GM18517 (cell line): ENCODE measurements around the gene VILL.
"Not testable (repeated sequence)": the region's sequence is repeated elsewhere in the genome, so short reads cannot be mapped to it uniquely, and the experiment has no call there.

Source experiments
- ATAC-seq: cut with Tn5 transposase; IDR thresholded peaks from one replicate; pipeline ENCODE4 v1.9.1; 2021; ENCODE audit warnings: mild to moderate bottlenecking, moderate library complexity; ENCODE audit not compliant: unreplicated experiment

The VILL gene

GRCh38 chr3:37985637-37986320 lies 4.8 kb upstream of the VILL start:
- ATAC-seq, result no peak

- no peak for ATAC-seq
Observed at GRCh38 chr3:37986479-37987314, 3.9 kb upstream of the VILL start.

- ATAC-seq, result no peak
Observed at GRCh38 chr3:37987315-37987697, 3.3 kb upstream of the VILL start.

GRCh38 chr3:37987751-37988179 lies 2.8 kb upstream of the VILL start:
- ATAC-seq, result no peak

- ATAC-seq, result not testable (repeated sequence)
Observed at GRCh38 chr3:37988376-37988775, 2.2 kb upstream of the VILL start.

GRCh38 chr3:37988931-37989525 lies 1.6 kb upstream of the VILL start:
- no peak for ATAC-seq

- ATAC-seq, result no peak
Observed at GRCh38 chr3:37989821-37990480, 635 bp upstream of the VILL start.

- ATAC-seq, result no peak
Observed at GRCh38 chr3:37991109-37991508, 523 bp downstream of the VILL start.

- ATAC-seq, result no peak
Observed at GRCh38 chr3:37991823-37992222, 1.2 kb downstream of the VILL start.

- ATAC-seq, result no peak
Observed at GRCh38 chr3:37992271-37993066, 1.9 kb downstream of the VILL start.

- ATAC-seq, result no peak
Observed at GRCh38 chr3:37993067-37993455, 2.5 kb downstream of the VILL start.

GRCh38 chr3:37993460-37993819 lies 2.9 kb downstream of the VILL start:
- ATAC-seq, result no peak

- ATAC-seq, result peak; percentile 42
Observed at GRCh38 chr3:37993820-37994638, 3.4 kb downstream of the VILL start.

- no peak for ATAC-seq
Observed at GRCh38 chr3:37994639-37994972, 4.0 kb downstream of the VILL start.

- no peak for ATAC-seq
Observed at GRCh38 chr3:37995652-37996641, 5.4 kb downstream of the VILL start.

GRCh38 chr3:37996785-37997301 lies 6.3 kb downstream of the VILL start:
- ATAC-seq, result peak; percentile 68

- ATAC-seq, result no peak
Observed at GRCh38 chr3:37997342-37997741, 6.8 kb downstream of the VILL start.

GRCh38 chr3:37997791-37998370 lies 7.3 kb downstream of the VILL start:
- ATAC-seq, result no peak
